Astrocyte (in vitro differentiated cells and primary cell): ENCODE data around the gene TULP4. TPM values are rescaled to one million over a fixed set of nuclear protein-coding genes. Genes with fewer than 3 reads are reported as not detected.
A peak's percentile ranks its signal among the peaks of the same experiment; 100 is the strongest.

Experiments
- DNase-seq: peaks from one replicate; pipeline ENCODE4 v3.0.0-alpha.2; 2010; ENCODE audit warnings: low read depth
- FAIRE-seq: peaks from 2 replicates; lab custom pipeline; 2011; peaks lifted over from hg19 to GRCh38; lab: Jason Lieb, UNC
- H2AFZ ChIP-seq: 2 replicates; pipeline ENCODE4 v1.6.0; 2012; ENCODE audit warnings: low read depth, low read length, inconsistent platforms
- H3K27ac ChIP-seq: 2 replicates; pipeline ENCODE4 v1.5.1; 2011; ENCODE audit warnings: low read depth, low read length, inconsistent platforms
- H3K27me3 ChIP-seq: 2 replicates; pipeline ENCODE4 v1.6.0; 2011; ENCODE audit warnings: low read length, inconsistent platforms; ENCODE audit not compliant: insufficient read depth
- H3K36me3 ChIP-seq: 2 replicates; pipeline ENCODE4 v1.5.1; 2011; ENCODE audit warnings: low read length, inconsistent platforms; ENCODE audit not compliant: insufficient read depth
- H3K4me1 ChIP-seq: 2 replicates; pipeline ENCODE4 v1.5.1; 2011; ENCODE audit warnings: low read length, inconsistent platforms; ENCODE audit not compliant: insufficient read depth
- H3K4me2 ChIP-seq: 2 replicates; pipeline ENCODE4 v1.6.0; 2012; ENCODE audit warnings: low read length, inconsistent platforms
- H3K4me3 ChIP-seq: 2 replicates; pipeline ENCODE4 v1.5.1; 2011; ENCODE audit warnings: low read depth, mild to moderate bottlenecking, low read length, inconsistent platforms; ENCODE audit not compliant: insufficient read depth
- H3K79me2 ChIP-seq: 2 replicates; pipeline ENCODE4 v1.6.0; 2012; ENCODE audit warnings: mild to moderate bottlenecking, low read length, inconsistent platforms; ENCODE audit not compliant: insufficient read depth
- H3K9ac ChIP-seq: 2 replicates; pipeline ENCODE4 v1.6.0; 2012; ENCODE audit warnings: mild to moderate bottlenecking, low read length, inconsistent platforms
- H3K9me3 ChIP-seq: 2 replicates; pipeline ENCODE4 v1.5.1; 2012; ENCODE audit warnings: low read depth, mild to moderate bottlenecking, low read length, inconsistent platforms; ENCODE audit not compliant: insufficient read depth
- H4K20me1 ChIP-seq: 2 replicates; pipeline ENCODE4 v1.6.0; 2012; ENCODE audit warnings: low read length, inconsistent platforms; ENCODE audit not compliant: insufficient read depth
- H3K27ac Mint-ChIP-seq: one replicate; pipeline ENCODE4 v1.8.0; 2021; ENCODE audit warnings: mild to moderate bottlenecking, mixed read lengths; ENCODE audit not compliant: unreplicated experiment
- H3K27me3 Mint-ChIP-seq: one replicate; pipeline ENCODE4 v1.8.0; 2021; ENCODE audit warnings: low read depth, mixed read lengths; ENCODE audit not compliant: unreplicated experiment
- H3K36me3 Mint-ChIP-seq: one replicate; pipeline ENCODE4 v1.8.0; 2021; ENCODE audit warnings: low read depth, mixed read lengths; ENCODE audit not compliant: unreplicated experiment
- H3K4me1 Mint-ChIP-seq: one replicate; pipeline ENCODE4 v1.8.0; 2021; ENCODE audit warnings: low read depth, mixed read lengths; ENCODE audit not compliant: unreplicated experiment
- H3K4me3 Mint-ChIP-seq: one replicate; pipeline ENCODE4 v1.8.0; 2021; ENCODE audit warnings: mild to moderate bottlenecking, moderate library complexity, mixed read lengths; ENCODE audit not compliant: unreplicated experiment
- H3K9me3 Mint-ChIP-seq: one replicate; pipeline ENCODE4 v1.8.0; 2021; ENCODE audit warnings: mild to moderate bottlenecking, mixed read lengths; ENCODE audit not compliant: unreplicated experiment
- CTCF ChIP-seq: IDR thresholded peaks from 2 replicates; pipeline ENCODE4 v1.5.1; 2011; ENCODE audit warnings: low read depth, mild to moderate bottlenecking, inconsistent platforms, low read length, moderate library complexity; ENCODE audit not compliant: insufficient read depth
- EZH2 ChIP-seq: IDR thresholded peaks from 2 replicates; pipeline ENCODE4 v1.6.1; 2012; ENCODE audit warnings: mild to moderate bottlenecking, low read length, inconsistent platforms; ENCODE audit not compliant: insufficient read depth
- total RNA-seq: library from RNA; stranded (reverse); gene quantifications from 2 replicates; pipeline ENCODE4 v1.2.1, GENCODE V29; 2021

Gene TULP4
- total RNA-seq, 1 donor from 2014 or later = 91.2 TPM

- Mint-ChIP-seq H3K9me3 (peaks cover 6% of the 10 kb centered on the region), H3K4me1 (peaks cover 10% of the 10 kb centered on the region), H3K4me3 (no peak overlapping the region), H3K27me3 (peaks cover 9% of the 10 kb centered on the region), H3K27ac (no peak overlapping the region), H3K36me3 (peaks cover 16% of the 10 kb centered on the region)
- FAIRE-seq = no peak
- no peak for TF ChIP-seq EZH2
- no peak for TF ChIP-seq CTCF
- Histone ChIP-seq H3K4me1 (peaks cover 11% of the 10 kb centered on the region), H3K9me3 (no peaks in the 10 kb centered on the region), H2AFZ (no peak overlapping the region), H3K27ac (no peak overlapping the region), H4K20me1 (no peaks in the 10 kb centered on the region), H3K36me3 (no peaks in the 10 kb centered on the region), H3K4me2 (peak overlapping the region; percentile 88), H3K9ac (no peak overlapping the region), H3K27me3 (no peaks in the 10 kb centered on the region), H3K4me3 (no peak overlapping the region), H3K79me2 (no peaks in the 10 kb centered on the region)
- no peak for DNase-seq
These were observed 205.3 kb downstream of the TULP4 start for GRCh38 chr6:158517581-158517980.

DNA sequence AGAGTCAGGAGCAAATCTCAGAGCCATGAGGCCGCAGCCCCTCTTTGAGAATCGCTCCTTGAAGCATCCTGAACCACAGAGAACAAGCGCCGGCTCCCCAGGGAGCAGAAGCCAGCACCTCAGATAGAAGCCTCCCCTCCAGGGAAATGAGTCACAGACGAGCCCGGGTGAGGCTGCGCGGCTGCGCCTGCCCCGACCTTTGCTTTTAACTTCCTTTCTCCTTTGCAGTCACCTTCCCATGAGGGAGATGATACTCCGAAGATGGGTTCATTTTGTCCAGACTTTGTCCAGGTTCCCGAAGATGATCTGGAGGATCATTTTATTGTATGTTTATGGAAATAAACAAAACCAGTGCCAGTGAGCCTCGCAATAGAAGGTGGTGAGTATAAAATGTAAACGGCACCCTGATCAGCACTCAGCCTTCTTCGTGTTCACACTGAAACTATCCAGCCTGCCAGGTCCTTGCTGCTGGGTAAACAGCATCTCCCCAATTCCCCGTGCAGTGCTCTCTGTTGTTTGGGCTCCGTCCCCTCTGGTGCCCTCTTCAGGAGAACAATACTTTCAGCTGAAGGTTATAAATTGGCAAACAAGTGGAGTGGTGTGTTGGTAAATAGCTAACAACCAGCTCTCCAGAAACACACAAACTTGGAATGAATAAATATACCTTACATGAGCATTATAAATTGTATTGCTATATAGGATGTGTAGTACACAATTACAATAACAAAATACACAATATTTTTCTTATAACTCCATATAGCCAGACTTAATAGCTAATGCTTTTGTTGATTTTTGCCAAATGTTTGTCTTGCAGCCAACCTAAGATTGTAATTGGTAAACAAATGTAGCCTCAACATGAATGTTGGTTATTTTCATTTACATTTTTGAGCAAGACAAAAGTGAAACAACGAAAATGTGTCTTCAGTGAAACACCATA is 206.2 kb downstream of the TULP4 start:
- H3K27ac Mint-ChIP-seq = peak overlapping the region; percentile 72
- Histone ChIP-seq H3K9me3 (no peaks in the 10 kb centered on the region), H3K4me3 (peak overlapping the region; percentile 51), H3K79me2 (no peaks in the 10 kb centered on the region), H3K4me1 (peaks cover 11% of the 10 kb centered on the region), H4K20me1 (no peaks in the 10 kb centered on the region), H3K27me3 (no peaks in the 10 kb centered on the region), H3K36me3 (no peaks in the 10 kb centered on the region), H2AFZ (peak overlapping the region; percentile 68), H3K9ac (peak overlapping the region; percentile 58), H3K27ac (peak overlapping the region; percentile 14), H3K4me2 (peak overlapping the region; percentile 88)
- peak; percentile 45 for FAIRE-seq
- peaks cover 16% of the 10 kb centered on the region for H3K36me3 Mint-ChIP-seq
- H3K4me1 Mint-ChIP-seq = peaks cover 10% of the 10 kb centered on the region
- peaks cover 6% of the 10 kb centered on the region for H3K9me3 Mint-ChIP-seq
- TF ChIP-seq CTCF (peak; percentile 61), EZH2 (no peak)
- H3K27me3 Mint-ChIP-seq = peaks cover 9% of the 10 kb centered on the region
- peak overlapping the region; percentile 74 for H3K4me3 Mint-ChIP-seq
- DNase-seq = peak; percentile 65

DNA sequence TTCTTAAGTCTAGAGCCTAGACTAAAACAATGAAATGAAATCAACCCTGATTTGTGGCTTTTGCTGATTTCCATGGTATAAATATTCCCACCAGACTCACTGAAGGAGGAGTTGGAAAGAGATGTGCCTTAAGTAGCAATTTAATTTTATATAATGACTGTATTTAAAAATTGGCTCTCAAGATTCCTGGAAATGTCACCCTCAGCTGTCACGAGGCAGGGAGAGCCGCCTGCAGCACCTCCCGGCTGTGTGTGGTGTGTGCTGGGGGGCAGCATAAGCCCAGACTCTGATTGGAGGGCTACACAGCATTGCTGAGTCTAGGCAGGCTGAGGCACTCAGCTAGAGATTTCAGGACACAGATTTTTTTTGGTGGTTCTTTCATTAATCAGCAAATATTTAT is 207.0 kb downstream of the TULP4 start:
- TF ChIP-seq EZH2 (no peak), CTCF (no peak)
- no peak overlapping the region for H3K4me2 ChIP-seq
- no peaks in the 10 kb centered on the region for H3K79me2 ChIP-seq
- Mint-ChIP-seq H3K4me1 (peaks cover 10% of the 10 kb centered on the region), H3K27me3 (peaks cover 12% of the 10 kb centered on the region), H3K27ac (no peak overlapping the region), H3K4me3 (no peak overlapping the region), H3K9me3 (peaks cover 8% of the 10 kb centered on the region), H3K36me3 (peaks cover 12% of the 10 kb centered on the region)
- peaks cover 2% of the 10 kb centered on the region for H3K9me3 ChIP-seq
- H3K9ac ChIP-seq = no peak overlapping the region
- DNase-seq = no peak
- H4K20me1 ChIP-seq = no peaks in the 10 kb centered on the region
- H3K36me3 ChIP-seq = no peaks in the 10 kb centered on the region
- no peaks in the 10 kb centered on the region for H3K27me3 ChIP-seq
- H2AFZ ChIP-seq = no peak overlapping the region
- H3K4me1 ChIP-seq = peaks cover 11% of the 10 kb centered on the region
- H3K4me3 ChIP-seq = no peak overlapping the region
- no peak overlapping the region for H3K27ac ChIP-seq
- FAIRE-seq = no peak
